NCI-H2107 treated with DMSO at 0.1 percent for 48 hours (cell line): Measurements from ENCODE around the gene TNNC2.
A peak's percentile ranks its signal among the peaks of the same experiment; 100 is the strongest.
"Not testable (repeated sequence)": the region's sequence is repeated elsewhere in the genome, so short reads cannot be mapped to it uniquely, and the experiment has no call there.

ENCODE experiments used
- DNase-seq: peaks from one replicate; lab custom pipeline; 2025; ENCODE audit not compliant: unreplicated experiment; lab: John Stamatoyannopoulos, UW

Gene TNNC2

GRCh38 chr20:45827030-45827652 lies at the start of gene TNNC2:
TSS of gene TNNC2 (minus strand) at chr20:45827312. CDS start at chr20:45827248, 64 bp downstream.
- no peak for DNase-seq

- no peak for DNase-seq
These were observed 47.5 kb upstream of the TNNC2 start for GRCh38 chr20:45874576-45874975.

GRCh38 chr20:45874104-45874481 lies 47.0 kb upstream of the TNNC2 start:
- not testable (repeated sequence) for DNase-seq

- no peak for DNase-seq
These were observed 46.4 kb upstream of the TNNC2 start for GRCh38 chr20:45873409-45874103.

- no peak for DNase-seq
These were observed 45.5 kb upstream of the TNNC2 start for GRCh38 chr20:45872626-45873025.

GRCh38 chr20:45867819-45868176 lies 40.7 kb upstream of the TNNC2 start:
- DNase-seq: no peak

- DNase-seq: no peak
These were observed 40.2 kb upstream of the TNNC2 start for GRCh38 chr20:45867136-45867818.

- no peak for DNase-seq
These were observed 39.3 kb upstream of the TNNC2 start for GRCh38 chr20:45866454-45866853.

- no peak for DNase-seq
These were observed 36.7 kb upstream of the TNNC2 start for GRCh38 chr20:45863543-45864470.

- DNase-seq: no peak
These were observed 34.3 kb upstream of the TNNC2 start for GRCh38 chr20:45861221-45862075.

- DNase-seq: no peak
These were observed 33.6 kb upstream of the TNNC2 start for GRCh38 chr20:45860560-45861220.

GRCh38 chr20:45859916-45860315 lies 32.8 kb upstream of the TNNC2 start:
- DNase-seq: no peak

- no peak for DNase-seq
These were observed 30.7 kb upstream of the TNNC2 start for GRCh38 chr20:45857882-45858216.

GRCh38 chr20:45857114-45857881 lies 30.2 kb upstream of the TNNC2 start, which contains the start of the genes ACOT8 and ZSWIM3:
TSS of gene ACOT8 (minus strand) at chr20:45857392. CDS start at chr20:45857315, 77 bp downstream.
TSS of gene ZSWIM3 (plus strand) at chr20:45857614. CDS start at chr20:45857826, 212 bp downstream.
- DNase-seq: peak; percentile 97

GRCh38 chr20:45853484-45853883 lies 26.4 kb upstream of the TNNC2 start:
- DNase-seq: no peak

- no peak for DNase-seq
These were observed 25.2 kb upstream of the TNNC2 start for GRCh38 chr20:45852326-45852725.

GRCh38 chr20:45851501-45851900 lies 24.4 kb upstream of the TNNC2 start:
- no peak for DNase-seq

- DNase-seq: no peak
These were observed 23.8 kb upstream of the TNNC2 start for GRCh38 chr20:45850926-45851325.

GRCh38 chr20:45850238-45850637 lies 23.1 kb upstream of the TNNC2 start:
- DNase-seq: no peak
